Measurements from ENCODE around the gene NIP7.

DNA sequence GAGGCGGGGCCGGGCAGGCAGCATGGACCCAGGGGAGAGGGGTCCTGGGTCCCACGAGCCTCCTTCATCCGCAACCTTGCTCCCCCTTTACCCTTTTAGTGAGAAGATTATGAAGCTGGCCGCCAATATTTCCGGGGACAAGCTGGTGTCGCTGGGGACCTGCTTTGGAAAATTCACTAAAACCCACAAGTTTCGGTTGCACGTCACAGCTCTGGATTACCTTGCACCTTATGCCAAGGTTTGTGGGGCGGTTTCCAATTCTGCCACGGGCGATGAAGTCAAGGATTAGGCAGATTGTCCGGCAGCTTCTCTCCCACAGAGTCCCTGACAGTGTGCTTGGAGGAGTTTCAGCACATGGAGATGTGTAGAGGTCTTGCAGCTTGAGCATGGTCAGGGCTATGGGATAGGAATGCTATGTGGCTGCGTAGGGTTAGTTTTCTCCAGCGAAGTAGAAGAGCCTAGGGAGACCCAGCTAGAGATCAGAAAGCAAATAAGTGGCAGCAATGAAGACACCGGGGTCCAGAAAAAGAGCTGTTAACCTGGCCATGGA lies 598 bp downstream of the NIP7 start:
- TF ChIP-seq, protein P1, sequence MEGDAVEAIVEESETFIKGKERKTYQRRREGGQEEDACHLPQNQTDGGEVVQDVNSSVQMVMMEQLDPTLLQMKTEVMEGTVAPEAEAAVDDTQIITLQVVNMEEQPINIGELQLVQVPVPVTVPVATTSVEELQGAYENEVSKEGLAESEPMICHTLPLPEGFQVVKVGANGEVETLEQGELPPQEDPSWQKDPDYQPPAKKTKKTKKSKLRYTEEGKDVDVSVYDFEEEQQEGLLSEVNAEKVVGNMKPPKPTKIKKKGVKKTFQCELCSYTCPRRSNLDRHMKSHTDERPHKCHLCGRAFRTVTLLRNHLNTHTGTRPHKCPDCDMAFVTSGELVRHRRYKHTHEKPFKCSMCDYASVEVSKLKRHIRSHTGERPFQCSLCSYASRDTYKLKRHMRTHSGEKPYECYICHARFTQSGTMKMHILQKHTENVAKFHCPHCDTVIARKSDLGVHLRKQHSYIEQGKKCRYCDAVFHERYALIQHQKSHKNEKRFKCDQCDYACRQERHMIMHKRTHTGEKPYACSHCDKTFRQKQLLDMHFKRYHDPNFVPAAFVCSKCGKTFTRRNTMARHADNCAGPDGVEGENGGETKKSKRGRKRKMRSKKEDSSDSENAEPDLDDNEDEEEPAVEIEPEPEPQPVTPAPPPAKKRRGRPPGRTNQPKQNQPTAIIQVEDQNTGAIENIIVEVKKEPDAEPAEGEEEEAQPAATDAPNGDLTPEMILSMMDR (IDR thresholded peaks at IDR 0.05): no peak
- no peak for TF ChIP-seq EP300 (IDR thresholded peaks at IDR 0.05)
